H1 (cell line): ENCODE measurements around the gene TRAPPC5. TPM values are rescaled to one million over a fixed set of nuclear protein-coding genes. Genes with fewer than 3 reads are reported as not detected.

ENCODE experiments used
- SIN3A ChIP-seq, 2 experiments: IDR thresholded peaks in 1 of 2; conservative IDR thresholded peaks in 1 of 2; 2 replicates each; pipeline ENCODE4 v1.6.1; 2011 to 2012; ENCODE audit warnings: low read length in 2 of 2, improper control_type of control experiment in 1 of 2, low read depth in 1 of 2, mild to moderate bottlenecking in 1 of 2
- TCF12 ChIP-seq: IDR thresholded peaks from 2 replicates; pipeline ENCODE4 v1.6.1; 2011; ENCODE audit warnings: low read depth, mild to moderate bottlenecking, low read length
- polyA plus RNA-seq, 7 experiments: library from polyadenylated mRNA; depleted of rRNA in 3 of 7; stranded (reverse) in 5 of 7; unstranded in 2 of 7; fragments of >200 nt in 5 of 7; fragments of 200-250 nt in 2 of 7; gene quantifications; 1 replicate in 5 of 7; 2 replicates in 1 of 7; 4 replicates in 1 of 7; pipeline versions ENCODE4 v1.2.1 to v1.2.3, GENCODE V29; 2011 to 2013; ENCODE audit warnings: missing spikeins in 2 of 7, mixed read lengths in 2 of 7
- total RNA-seq: library from RNA; stranded (reverse); fragmentation: NEBNext Ultra II Directional; extraction: Animal tissue kit (Norgen Biotek cat#: 25700); gene quantifications from 2 replicates; pipeline ENCODE4 v1.2.1, GENCODE V29; 2021

TRAPPC5 gene
- total and polyA plus RNA-seq, 2 of the 8 experiments (the other 6 are each of a cell fraction or from before 2014, with no cell fraction given) = 109 to 120 TPM

DNA sequence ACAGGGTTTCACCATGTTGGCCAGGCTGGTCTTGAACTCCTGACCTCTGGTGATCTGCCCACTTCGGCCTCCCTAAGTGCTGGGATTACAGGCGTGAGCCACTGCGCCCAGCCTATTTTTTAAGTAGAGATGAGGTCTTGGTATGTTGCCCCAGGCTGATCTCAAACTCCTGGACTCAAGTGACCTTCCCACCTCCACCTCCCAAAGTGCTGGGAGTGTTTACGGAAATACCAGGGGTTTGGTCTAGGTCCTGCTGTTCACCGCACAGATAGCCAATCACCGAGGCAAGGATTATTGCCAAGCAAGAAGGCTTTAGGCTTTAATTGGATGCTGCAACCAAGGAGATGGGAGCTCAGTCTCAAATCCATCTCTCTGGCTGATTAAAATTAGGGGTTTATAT is 39.7 kb downstream of the TRAPPC5 start (continued):
- no peak for TF ChIP-seq SIN3A (conservative IDR thresholded peaks at IDR 0.05 in 1 of 2, IDR thresholded peaks at IDR 0.05 in 1 of 2; ENCODE audit: low read depth in 1 of 2, low read length in 2 of 2)
- TF ChIP-seq TCF12 = no peak
